ENCODE data around the gene SEMA5B. TPM values are rescaled to one million over a fixed set of nuclear protein-coding genes. Genes with fewer than 3 reads are reported as not detected.

The SEMA5B gene
- total and polyA plus RNA-seq, 2 experiments from 2014 or later = 8.0 to 26.8 TPM

- TF ChIP-seq ZNF462 (CRISPR knock-in tag; IDR thresholded peaks at IDR 0.05) (no peak), ZNF114 (CRISPR knock-in tag; IDR thresholded peaks at IDR 0.05) (no peak), POLR2AphosphoS5 (IDR thresholded peaks at IDR 0.05; ENCODE audit: low read depth) (no peak), CTCF (conservative IDR thresholded peaks at IDR 0.05; ENCODE audit: low read depth in 2 of 2) (no peak), EZH2 (IDR thresholded peaks at IDR 0.05; ENCODE audit: low read depth, unreplicated experiment) (no peak), EZH2phosphoT487 (IDR thresholded peaks at IDR 0.05; ENCODE audit: unreplicated experiment) (no peak)
These were observed 44.6 kb upstream of the SEMA5B start (continued) for GRCh38 chr3:123072152-123072551.

GRCh38 chr3:123071581-123071980, 44.0 kb upstream of the SEMA5B start:
- no peaks in the 10 kb centered on the region for H3K36me3 Mint-ChIP-seq (ENCODE audit: low read depth)
- Histone ChIP-seq H3K4me2 (no peak overlapping the region), H3K4me3 (no peak overlapping the region), H3F3A (replicated peaks; ENCODE audit: low read depth) (no peaks in the 10 kb centered on the region), H3K36me3 (ENCODE audit: insufficient read depth) (no peaks in the 10 kb centered on the region), H2AFZ (no peak overlapping the region), H3K9me2 (ENCODE audit: insufficient read depth) (no peaks in the 10 kb centered on the region), H4K20me1 (replicated peaks; ENCODE audit: insufficient read depth) (peaks cover 44% of the 10 kb centered on the region), H3K27me3 (ENCODE audit: insufficient read depth) (peaks cover 1% of the 10 kb centered on the region), H3K27ac (ENCODE audit: low read depth) (no peak overlapping the region), H3K4me1 (ENCODE audit: insufficient read depth) (peaks cover 25% of the 10 kb centered on the region), H3K79me2 (replicated peaks; ENCODE audit: insufficient read depth) (peaks cover 92% of the 10 kb centered on the region)
- no peaks in the 10 kb centered on the region; the same call in 2 of the 3 replicates for H3K9me3 Mint-ChIP-seq
- peaks cover 48% of the 10 kb centered on the region for H3K4me1 Mint-ChIP-seq
- peaks cover 13% of the 10 kb centered on the region for H3K27me3 Mint-ChIP-seq (ENCODE audit: insufficient read depth, low read depth, poor library complexity)
- DNase-seq (ENCODE audit: low spot score) (no peak), ATAC-seq (no peak)
- H3K27ac Mint-ChIP-seq = no peak overlapping the region; the same call in 1 of the 2 replicates
- H3K4me3 Mint-ChIP-seq = no peak overlapping the region
- TF ChIP-seq REST (IDR thresholded peaks at IDR 0.05; ENCODE audit: unreplicated experiment) = no peak
- TF ChIP-seq STAT1 (IDR thresholded peaks at IDR 0.05; ENCODE audit: unreplicated experiment) = no peak
- TF ChIP-seq CREB1 (CRISPR knock-in tag; IDR thresholded peaks at IDR 0.05; ENCODE audit: low read depth) = no peak
- no peak for TF ChIP-seq ZNF331 (CRISPR knock-in tag; IDR thresholded peaks at IDR 0.05; ENCODE audit: low read depth)
- TF ChIP-seq EZH2phosphoT487 (IDR thresholded peaks at IDR 0.05; ENCODE audit: unreplicated experiment) = no peak
- no peak for TF ChIP-seq EZH2 (IDR thresholded peaks at IDR 0.05; ENCODE audit: low read depth, unreplicated experiment)
- no peak for TF ChIP-seq ZNF114 (CRISPR knock-in tag; IDR thresholded peaks at IDR 0.05)
- no peak for TF ChIP-seq NANOG (IDR thresholded peaks at IDR 0.05; ENCODE audit: borderline replicate concordance)
- no peak for TF ChIP-seq CTCF (conservative IDR thresholded peaks at IDR 0.05; ENCODE audit: low read depth in 2 of 2)
- TF ChIP-seq POLR2AphosphoS5 (IDR thresholded peaks at IDR 0.05; ENCODE audit: low read depth) = no peak
